ENCODE results near the gene HESX1. TPM values are rescaled to one million over a fixed set of nuclear protein-coding genes. Genes with fewer than 3 reads are reported as not detected.
A peak's percentile ranks its signal among the peaks of the same experiment; 100 is the strongest.

HESX1 gene
- total RNA-seq, 1 donor from 2014 or later: 1.2 TPM

DNA sequence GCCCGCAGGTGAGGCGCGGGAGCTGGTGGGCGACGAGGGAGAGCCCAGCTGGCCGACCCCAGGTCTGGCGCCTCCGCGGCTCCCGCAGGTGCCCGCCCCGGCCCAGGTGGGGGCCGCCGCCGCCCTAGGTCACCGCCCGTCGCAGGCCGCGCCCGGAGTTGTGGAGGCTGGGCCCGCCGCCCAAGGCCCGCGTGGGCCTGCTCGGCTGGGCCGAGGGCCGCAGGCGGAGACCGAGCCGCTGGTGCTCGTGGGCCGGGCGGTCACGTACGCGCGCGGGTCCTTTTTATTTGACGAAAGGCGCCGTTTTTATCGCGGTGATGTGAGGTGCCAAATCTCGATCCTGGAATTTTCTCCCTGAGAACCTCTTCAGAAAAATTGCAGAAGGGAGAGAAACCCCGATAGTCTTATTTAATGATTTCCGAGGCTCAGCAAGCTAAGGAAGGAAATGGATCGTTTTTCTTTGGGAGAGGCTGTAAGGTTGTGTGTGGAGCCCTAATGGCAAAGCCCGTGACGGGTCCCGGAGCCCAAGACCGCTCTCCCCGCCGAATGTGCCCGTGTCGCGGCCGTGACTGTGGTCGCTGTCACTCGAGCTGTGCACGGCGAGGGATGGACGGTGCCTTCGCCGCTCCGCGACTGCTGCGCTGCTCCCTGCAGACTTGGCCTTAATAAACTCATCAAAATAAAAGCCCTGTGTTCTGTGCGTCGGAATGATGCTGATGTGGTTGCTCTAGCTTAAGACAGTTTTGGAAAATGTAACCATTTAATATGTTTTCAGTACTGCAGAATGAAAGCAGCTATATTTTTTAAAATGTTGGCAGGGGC, 28.4 kb upstream of the HESX1 start:
- H3K27me3 ChIP-seq: no peaks in the 10 kb centered on the region
- no peaks in the 10 kb centered on the region for H3K9me3 ChIP-seq
- intact Hi-C loops (cut with DNase I): no loop called here
- DNase-seq (peak; percentile 79), ATAC-seq (peak; percentile 85)
- peak overlapping the region; percentile 90 for H3K27ac ChIP-seq
- no peak for TF ChIP-seq CTCF (IDR thresholded peaks at IDR 0.05)
- H3K36me3 ChIP-seq: no peaks in the 10 kb centered on the region
- H3K4me3 ChIP-seq: peak overlapping the region; percentile 84
- peaks cover 22% of the 10 kb centered on the region for H3K4me1 ChIP-seq

- Histone ChIP-seq H3K27me3 (no peaks in the 10 kb centered on the region), H3K27ac (peak within 1 kb of the TSS; percentile 90), H3K9me3 (no peaks in the 10 kb centered on the region), H3K4me1 (peaks cover 22% of the 10 kb centered on the region), H3K4me3 (peak within 1 kb of the TSS; percentile 84), H3K36me3 (no peaks in the 10 kb centered on the region)
- ATAC-seq (peak; percentile 99), DNase-seq (peak; percentile 97)
- TF ChIP-seq CTCF (IDR thresholded peaks at IDR 0.05): no peak
- intact Hi-C loops (cut with DNase I): no loop called here
Observed at GRCh38 chr3:57227204-57227929, 27.6 kb upstream of the HESX1 start, which contains the start of gene APPL1. Gene APPL1, plus strand, starts transcription at chr3:57227729. Its CDS starts 155 bp downstream, at chr3:57227884.

DNA sequence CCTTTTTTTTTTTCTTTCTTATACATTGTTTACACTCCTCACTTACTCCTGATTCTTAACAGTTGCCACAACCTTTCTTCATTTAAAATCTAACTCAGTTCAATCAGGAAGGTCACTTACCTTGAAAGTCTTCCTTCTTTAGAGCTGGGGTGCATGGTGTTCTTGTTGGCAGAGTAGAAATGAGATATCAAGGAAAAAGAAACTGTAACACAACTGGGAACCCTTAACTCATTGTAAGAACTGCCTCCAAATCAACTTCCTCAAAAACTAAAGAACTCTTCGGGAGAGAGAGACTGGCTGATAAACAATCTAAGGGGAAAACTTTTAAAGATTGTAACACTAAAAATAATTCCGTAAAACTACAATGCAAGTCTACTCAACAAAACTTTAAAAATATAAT, 26.4 kb upstream of the HESX1 start:
- H3K9me3 ChIP-seq: no peaks in the 10 kb centered on the region
- DNase-seq (no peak), ATAC-seq (no peak)
- H3K36me3 ChIP-seq: no peaks in the 10 kb centered on the region
- intact Hi-C loops (cut with DNase I): no loop called here
- no peak overlapping the region for H3K4me3 ChIP-seq
- H3K4me1 ChIP-seq: peaks cover 22% of the 10 kb centered on the region
- H3K27me3 ChIP-seq: no peaks in the 10 kb centered on the region
- TF ChIP-seq CTCF (IDR thresholded peaks at IDR 0.05): no peak
- no peak overlapping the region for H3K27ac ChIP-seq

DNA sequence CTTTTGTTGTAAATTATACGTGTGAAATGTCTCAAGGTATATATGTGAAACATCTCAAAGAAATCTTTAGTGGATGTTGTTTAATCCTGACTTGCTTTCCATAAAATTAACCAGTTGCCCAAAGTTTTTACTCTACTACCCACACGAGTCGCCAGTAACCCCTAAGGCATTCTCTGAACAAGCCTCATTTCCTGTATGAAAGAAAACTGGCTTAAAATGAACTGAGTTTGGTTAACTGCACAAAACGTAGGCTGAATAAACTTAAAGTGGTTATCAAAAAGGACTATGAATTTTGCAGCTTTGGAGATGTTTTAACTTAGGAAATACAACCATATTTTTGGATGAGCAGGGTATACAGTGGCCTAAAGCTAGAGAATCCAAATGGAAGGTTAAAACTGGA, 25.1 kb upstream of the HESX1 start:
- no peak for ATAC-seq
- intact Hi-C loops (cut with DNase I): no loop called here
- no peaks in the 10 kb centered on the region for H3K27me3 ChIP-seq

GRCh38 chr3:57221883-57222282, 22.1 kb upstream of the HESX1 start:
- H3K4me1 ChIP-seq: peaks cover 3% of the 10 kb centered on the region
- H3K4me3 ChIP-seq: no peak overlapping the region
- H3K27me3 ChIP-seq: no peaks in the 10 kb centered on the region
- H3K9me3 ChIP-seq: no peaks in the 10 kb centered on the region
- DNase-seq: no peak
- intact Hi-C loops (cut with DNase I): no loop called here
- ATAC-seq: no peak
- H3K36me3 ChIP-seq: no peaks in the 10 kb centered on the region
- no peak overlapping the region for H3K27ac ChIP-seq
- peak; percentile 20 for TF ChIP-seq CTCF (IDR thresholded peaks at IDR 0.05)

More for the DNA sequence above, 25.1 kb upstream of the HESX1 start:
- no peak for DNase-seq
- no peaks in the 10 kb centered on the region for H3K36me3 ChIP-seq
- no peak for TF ChIP-seq CTCF (IDR thresholded peaks at IDR 0.05)
- H3K9me3 ChIP-seq: no peaks in the 10 kb centered on the region
- H3K4me3 ChIP-seq: no peak overlapping the region
- H3K4me1 ChIP-seq: peaks cover 18% of the 10 kb centered on the region
- no peak overlapping the region for H3K27ac ChIP-seq
